PC-9 (cell line): ENCODE measurements around the gene GFOD2. TPM values are rescaled to one million over a fixed set of nuclear protein-coding genes. Genes with fewer than 3 reads are reported as not detected.

ENCODE experiments used
- BruUV-seq: library from RNA; stranded (reverse); fragments of 400-500 nt; replicated peaks from 2 replicates; lab custom pipeline; 2021; lab: Mats Ljungman, UMichigan
- CTCF ChIA-PET: fragments of 300-600 bp; sonication (Branson Sonifier 250); formaldehyde crosslinking; loops from one replicate; lab custom pipeline; 2022; ENCODE audit warnings: antibody characterized with exemption; lab: Charles Lee
- POLR2A ChIA-PET: fragments of 300-600 bp; sonication (Branson Sonifier 250); formaldehyde crosslinking; loops from one replicate; lab custom pipeline; 2022; ENCODE audit warnings: antibody characterized with exemption; ENCODE audit not compliant: unreplicated experiment; lab: Charles Lee
- DNase-seq, 2 experiments: peaks; one replicate each; pipeline versions ENCODE4 v3.0.0 to v3.0.0-alpha.2; 2015 to 2022; ENCODE audit warnings: mixed read lengths in 1 of 2
- H2AFZ ChIP-seq: fragments of 200-600 bp; sonication (generic); 2 replicates; pipeline ENCODE4 v1.8.1; 2017; ENCODE audit warnings: antibody characterized with exemption
- H3F3A ChIP-seq: fragments of 200-600 bp; sonication (generic); 2 replicates; pipeline ENCODE4 v1.8.1; 2017; ENCODE audit warnings: antibody characterized with exemption, mild to moderate bottlenecking, low read depth; ENCODE audit not compliant: insufficient read depth
- H3K27ac ChIP-seq: fragments of 200-600 bp; sonication (generic); 2 replicates; pipeline ENCODE4 v1.6.1; 2016; ENCODE audit warnings: mixed run types
- H3K27me3 ChIP-seq: fragments of 200-600 bp; sonication (generic); 2 replicates; pipeline ENCODE4 v1.6.1; 2016; ENCODE audit warnings: low read depth, mixed run types; ENCODE audit not compliant: insufficient read depth
- H3K36me3 ChIP-seq: fragments of 200-600 bp; sonication (generic); 2 replicates; pipeline ENCODE4 v1.6.1; 2016; ENCODE audit warnings: low read depth, mixed run types
- H3K4me1 ChIP-seq: fragments of 200-600 bp; sonication (generic); replicated peaks from 2 replicates; pipeline ENCODE4 v1.6.1; 2016; ENCODE audit warnings: mixed run types; ENCODE audit not compliant: insufficient read depth
- H3K4me2 ChIP-seq: fragments of 200-600 bp; sonication (generic); 2 replicates; pipeline ENCODE4 v1.6.1; 2017; ENCODE audit warnings: mixed run types
- H3K4me3 ChIP-seq: fragments of 200-600 bp; sonication (generic); 2 replicates; pipeline ENCODE4 v1.6.1; 2016; ENCODE audit warnings: mixed run types
- H3K79me2 ChIP-seq: fragments of 200-600 bp; sonication (generic); 2 replicates; pipeline ENCODE4 v1.6.1; 2017; ENCODE audit warnings: low read depth, mixed run types
- H3K9me2 ChIP-seq: fragments of 200-600 bp; sonication (generic); 2 replicates; pipeline ENCODE4 v1.8.1; 2017; ENCODE audit warnings: mild to moderate bottlenecking; ENCODE audit not compliant: insufficient read depth
- H3K9me3 ChIP-seq: fragments of 200-600 bp; sonication (generic); 2 replicates; pipeline ENCODE4 v1.8.1; 2016; ENCODE audit warnings: low read depth; ENCODE audit not compliant: insufficient read depth
- H4K20me1 ChIP-seq: fragments of 200-600 bp; sonication (generic); 2 replicates; pipeline ENCODE4 v1.8.1; 2017; ENCODE audit not compliant: insufficient read depth
- CTCF ChIP-seq: fragments of 200-600 bp; sonication (generic); conservative IDR thresholded peaks from 2 replicates; pipeline ENCODE4 v1.6.1; 2017; ENCODE audit warnings: mixed run types, antibody characterized with exemption, mild to moderate bottlenecking, moderate library complexity
- EZH2 ChIP-seq: fragments of 200-600 bp; sonication (generic); IDR thresholded peaks from 2 replicates; pipeline ENCODE4 v1.8.0; 2017; ENCODE audit warnings: antibody characterized with exemption, low read depth
- intact Hi-C: fragments of 100-400 bp; cut with micrococcal nuclease; formaldehyde crosslinking; loops from one replicate; pipeline ENCODE4 v1.10.0; 2022; ENCODE audit not compliant: unreplicated experiment
- total RNA-seq: library from RNA; stranded (reverse); gene quantifications from 2 replicates; pipeline ENCODE4 v1.2.3, GENCODE V29; 2021

The GFOD2 gene
- total RNA-seq, 1 experiment from 2014 or later: 17.6 TPM

GRCh38 chr16:67668495-67669157, 50.5 kb downstream of the GFOD2 start:
- H3K4me2 ChIP-seq: no peak overlapping the region
- no peaks in the 10 kb centered on the region for H3K36me3 ChIP-seq
- intact Hi-C loops: loop anchor here (1.0 to 2.0 kb wide), 2 partner anchors 106 to 147 kb away; partner anchors contain the start of gene CTCF
- POLR2A ChIA-PET: no interaction called here
- H2AFZ ChIP-seq: no peak overlapping the region
- no peaks in the 10 kb centered on the region for H3K4me1 ChIP-seq
- no peak overlapping the region for H3K27ac ChIP-seq
- no peaks in the 10 kb centered on the region for H3K9me2 ChIP-seq
- peaks cover 9% of the 10 kb centered on the region; the same call in 1 of the 2 replicates for H3F3A ChIP-seq
- BruUV-seq: no TSS peak
- CTCF ChIA-PET: interaction anchor here (0.6 to 1.0 kb wide), 2 partner anchors 9 to 147 kb away, joined by 3 read pairs; partner anchors contain the start of gene ACD
- H3K4me3 ChIP-seq: no peak overlapping the region
- DNase-seq: no peak
- TF ChIP-seq CTCF (no peak), EZH2 (no peak)
- H3K9me3 ChIP-seq: no peaks in the 10 kb centered on the region
- H3K79me2 ChIP-seq: no peaks in the 10 kb centered on the region
- H3K27me3 ChIP-seq: no peaks in the 10 kb centered on the region
- no peaks in the 10 kb centered on the region for H4K20me1 ChIP-seq

- peak; percentile 68 to 77 for DNase-seq
- H3F3A ChIP-seq: peaks cover 9% of the 10 kb centered on the region; the same call in 1 of the 2 replicates
- no peak overlapping the region for H3K27ac ChIP-seq
- no peaks in the 10 kb centered on the region for H3K79me2 ChIP-seq
- H3K4me2 ChIP-seq: no peak overlapping the region
- H3K9me2 ChIP-seq: no peaks in the 10 kb centered on the region
- CTCF ChIA-PET: interaction anchor here (0.6 to 1.0 kb wide), 2 partner anchors 8 to 147 kb away, joined by 3 read pairs; partner anchors contain the start of gene ACD
- no peaks in the 10 kb centered on the region for H3K36me3 ChIP-seq
- peak; percentile 52 for TF ChIP-seq CTCF
- no peak for TF ChIP-seq EZH2
- H3K9me3 ChIP-seq: no peaks in the 10 kb centered on the region
- H3K4me3 ChIP-seq: no peak overlapping the region
- H3K27me3 ChIP-seq: no peaks in the 10 kb centered on the region
- no peaks in the 10 kb centered on the region for H3K4me1 ChIP-seq
- intact Hi-C loops: loop anchor here (1.0 to 2.0 kb wide), 2 partner anchors 105 to 147 kb away; partner anchors contain the start of gene CTCF
- no peaks in the 10 kb centered on the region for H4K20me1 ChIP-seq
- no peak overlapping the region for H2AFZ ChIP-seq
- POLR2A ChIA-PET: interaction anchor here (0.6 kb wide), 1 partner anchor 132 kb away, joined by 5 read pairs; no protein-coding TSS in a partner anchor
- no TSS peak for BruUV-seq
Measured at GRCh38 chr16:67667817-67668494, 51.2 kb downstream of the GFOD2 start.

- Histone ChIP-seq H3K4me1 (no peaks in the 10 kb centered on the region), H3F3A (peaks cover 8% of the 10 kb centered on the region; the same call in 1 of the 2 replicates), H3K9me2 (no peaks in the 10 kb centered on the region), H3K79me2 (no peaks in the 10 kb centered on the region), H3K4me3 (no peak overlapping the region), H4K20me1 (no peaks in the 10 kb centered on the region), H2AFZ (no peak overlapping the region), H3K27ac (no peak overlapping the region), H3K4me2 (no peak overlapping the region), H3K27me3 (no peaks in the 10 kb centered on the region), H3K36me3 (no peaks in the 10 kb centered on the region), H3K9me3 (no peaks in the 10 kb centered on the region)
- no TSS peak for BruUV-seq
- no peak for DNase-seq
- CTCF ChIA-PET: interaction anchor here (1.0 kb wide), 1 partner anchor 146 kb away, joined by 3 read pairs; no protein-coding TSS in a partner anchor
- TF ChIP-seq CTCF: no peak
- no peak for TF ChIP-seq EZH2
- intact Hi-C loops: no loop called here
- POLR2A ChIA-PET: interaction anchor here (0.6 kb wide), 1 partner anchor 131 kb away, joined by 5 read pairs; no protein-coding TSS in a partner anchor
Measured at GRCh38 chr16:67667453-67667816, 51.7 kb downstream of the GFOD2 start.
